NCI-H774 (cell line): ENCODE data around the gene KRT9.
A peak's percentile ranks its signal among the peaks of the same experiment; 100 is the strongest.
"Not testable (repeated sequence)": the region's sequence is repeated elsewhere in the genome, so short reads cannot be mapped to it uniquely, and the experiment has no call there.

ENCODE experiments used
- DNase-seq: peaks from one replicate; lab custom pipeline; 2025; lab: John Stamatoyannopoulos, UW

Gene KRT9

GRCh38 chr17:41546819-41547218, 25.0 kb downstream of the KRT9 start:
- DNase-seq: no peak

- no peak for DNase-seq
Observed at GRCh38 chr17:41545829-41546410, 25.9 kb downstream of the KRT9 start.

- no peak for DNase-seq
Observed at GRCh38 chr17:41544935-41545334, 26.9 kb downstream of the KRT9 start.

GRCh38 chr17:41544491-41544892, 27.4 kb downstream of the KRT9 start:
- peak; percentile 56 for DNase-seq

GRCh38 chr17:41542786-41543185, 29.1 kb downstream of the KRT9 start:
- DNase-seq: not testable (repeated sequence)

- no peak for DNase-seq
Observed at GRCh38 chr17:41542357-41542756, 29.5 kb downstream of the KRT9 start.

- peak; percentile 26 for DNase-seq
Observed at GRCh38 chr17:41540921-41541625, 30.8 kb downstream of the KRT9 start.

- DNase-seq: peak; percentile 33
Observed at GRCh38 chr17:41539979-41540701, 31.7 kb downstream of the KRT9 start.

GRCh38 chr17:41539071-41539492, 32.8 kb downstream of the KRT9 start:
- no peak for DNase-seq

- no peak for DNase-seq
Observed at GRCh38 chr17:41538565-41538991, 33.3 kb downstream of the KRT9 start.

GRCh38 chr17:41537990-41538389, 33.9 kb downstream of the KRT9 start:
- no peak for DNase-seq

GRCh38 chr17:41537614-41537954, 34.3 kb downstream of the KRT9 start:
- no peak for DNase-seq

- DNase-seq: no peak
Observed at GRCh38 chr17:41536741-41537613, 34.9 kb downstream of the KRT9 start.

- no peak for DNase-seq
Observed at GRCh38 chr17:41535764-41536481, 35.9 kb downstream of the KRT9 start.

- no peak for DNase-seq
Observed at GRCh38 chr17:41534899-41535546, 36.8 kb downstream of the KRT9 start.

- DNase-seq: no peak
Observed at GRCh38 chr17:41533613-41534012, 38.2 kb downstream of the KRT9 start.

GRCh38 chr17:41532947-41533570, 38.8 kb downstream of the KRT9 start:
- DNase-seq: no peak

GRCh38 chr17:41531993-41532392, 39.9 kb downstream of the KRT9 start:
- DNase-seq: no peak

GRCh38 chr17:41530062-41531048, 41.5 kb downstream of the KRT9 start:
- no peak for DNase-seq
